Erythroblast (primary cell): ENCODE measurements around the gene DENND6B.

Experiments used
- GATA1 ChIP-seq: IDR thresholded peaks from 2 replicates; pipeline ENCODE4 v1.6.1; 2011; ENCODE audit warnings: low read depth, mild to moderate bottlenecking, control low read depth, low read length, moderate library complexity
- POLR2A ChIP-seq: IDR thresholded peaks from 2 replicates; pipeline ENCODE4 v1.6.1; 2011; ENCODE audit warnings: mild to moderate bottlenecking, low read length

DNA sequence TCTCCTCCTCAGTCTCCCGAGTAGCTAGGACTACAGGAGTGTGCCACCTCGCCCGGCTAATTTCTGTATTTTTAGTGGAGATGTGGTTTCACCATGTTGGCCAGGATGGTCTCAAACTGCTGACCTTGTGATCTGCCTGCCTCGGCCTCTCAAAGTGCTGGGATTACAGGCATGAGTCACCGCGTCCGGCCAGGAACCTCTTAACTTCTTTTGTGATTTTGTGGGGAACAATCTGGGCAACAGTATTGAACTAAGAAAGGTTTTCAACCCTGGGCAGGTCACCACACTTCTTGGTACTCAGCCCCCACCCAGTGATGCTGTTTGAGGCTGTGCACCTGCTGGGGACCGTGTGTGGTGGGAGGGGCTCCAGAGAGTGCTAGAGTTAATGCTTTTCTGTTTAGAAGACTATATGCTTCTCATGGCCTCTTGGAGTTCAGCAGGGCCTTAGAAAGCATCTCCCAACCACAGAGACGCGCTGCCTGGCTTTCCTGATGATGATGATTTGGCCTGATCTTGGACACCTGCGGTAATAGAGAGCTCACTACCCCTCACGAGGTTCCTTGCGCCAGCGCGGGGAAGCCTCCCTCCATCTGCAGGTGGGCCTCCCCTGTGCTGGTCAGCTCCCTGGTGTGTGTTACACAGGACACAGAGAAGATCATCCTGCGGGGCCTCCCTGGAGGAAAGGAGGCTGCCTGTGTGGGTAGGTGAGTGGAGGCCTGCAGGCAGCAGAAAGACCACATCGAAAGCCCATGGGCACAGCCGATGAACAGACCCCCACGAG lies 1.2 kb downstream of the DENND6B start:
- TF ChIP-seq POLR2A = no peak
- no peak for TF ChIP-seq GATA1
